ENCODE measurements around the gene EMC9.

The EMC9 gene

GRCh38 chr14:24130717-24131548 is 10.5 kb downstream of the EMC9 start:
- no peak for DNase-seq

DNA sequence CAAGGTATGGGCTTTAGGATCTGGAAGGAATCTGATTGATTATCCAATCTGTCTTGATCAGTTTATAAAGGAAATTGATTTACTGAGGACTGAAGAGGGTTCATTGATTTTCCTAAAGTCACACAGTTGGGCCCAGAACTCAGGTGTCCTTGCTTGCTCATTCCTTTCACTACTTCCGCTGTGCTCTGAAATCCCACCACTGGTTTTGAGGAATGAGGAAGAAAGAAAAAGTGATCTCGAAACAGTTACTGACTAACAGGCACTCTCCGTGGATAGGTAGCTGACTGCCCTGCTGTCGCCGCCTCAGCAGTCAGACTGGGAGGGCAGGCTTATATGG is 11.0 kb downstream of the EMC9 start, which contains the start of gene FITM1:
FITM1 (plus strand) TSS at position 280 of the 337 bp plus-strand sequence. CDS start 905 bp downstream, outside the sequence.
- DNase-seq: no peak

DNA sequence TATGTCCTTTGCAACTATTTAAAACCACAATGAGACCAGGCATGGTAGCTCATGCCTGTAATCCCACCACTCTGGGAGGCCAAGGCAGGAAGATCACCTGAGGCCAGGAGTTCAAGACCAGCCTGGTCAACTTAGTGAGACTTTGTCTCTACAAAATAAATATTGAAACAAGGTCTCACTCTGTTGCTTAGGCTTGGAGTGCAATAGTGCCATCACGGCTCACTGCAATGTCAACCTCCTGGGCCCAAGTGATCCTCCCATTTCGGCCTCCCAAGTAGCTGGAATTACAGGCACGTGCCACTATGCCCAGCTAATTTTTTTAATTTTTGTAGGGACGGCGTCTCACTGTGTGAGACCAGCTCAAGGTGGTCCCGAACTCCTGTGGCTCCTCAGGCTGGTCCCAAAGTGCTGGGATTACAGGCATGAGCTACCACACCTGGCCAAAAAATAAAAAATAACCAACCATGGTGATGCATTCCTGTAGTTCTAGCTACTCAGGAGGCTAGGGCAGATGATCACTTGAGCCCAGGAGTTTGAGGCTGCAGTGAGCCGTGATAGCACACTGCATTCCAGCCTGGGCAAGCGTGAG is 11.9 kb downstream of the EMC9 start:
- no peak for DNase-seq

- no peak for DNase-seq
Measured at GRCh38 chr14:24127673-24128072, 13.7 kb downstream of the EMC9 start.

DNA sequence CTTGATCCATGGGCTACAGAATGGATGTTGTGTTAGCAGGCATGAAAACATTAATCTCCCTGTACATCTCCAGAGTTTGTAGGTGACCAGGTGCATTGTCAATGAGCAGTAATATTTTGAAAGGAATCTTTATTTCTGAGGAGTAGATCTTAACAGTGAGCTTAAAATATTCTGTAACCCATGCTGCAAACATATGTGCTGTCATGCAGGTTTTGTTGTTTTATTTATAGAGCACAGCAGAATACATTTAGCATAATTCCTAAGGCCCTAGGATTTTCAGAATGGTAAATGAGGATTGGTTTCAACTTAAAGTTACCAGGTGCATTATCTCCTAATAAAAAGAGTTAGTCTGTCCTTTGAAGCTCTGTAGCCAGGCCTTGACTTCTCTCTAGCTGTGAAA is 14.5 kb downstream of the EMC9 start:
- DNase-seq: no peak

DNA sequence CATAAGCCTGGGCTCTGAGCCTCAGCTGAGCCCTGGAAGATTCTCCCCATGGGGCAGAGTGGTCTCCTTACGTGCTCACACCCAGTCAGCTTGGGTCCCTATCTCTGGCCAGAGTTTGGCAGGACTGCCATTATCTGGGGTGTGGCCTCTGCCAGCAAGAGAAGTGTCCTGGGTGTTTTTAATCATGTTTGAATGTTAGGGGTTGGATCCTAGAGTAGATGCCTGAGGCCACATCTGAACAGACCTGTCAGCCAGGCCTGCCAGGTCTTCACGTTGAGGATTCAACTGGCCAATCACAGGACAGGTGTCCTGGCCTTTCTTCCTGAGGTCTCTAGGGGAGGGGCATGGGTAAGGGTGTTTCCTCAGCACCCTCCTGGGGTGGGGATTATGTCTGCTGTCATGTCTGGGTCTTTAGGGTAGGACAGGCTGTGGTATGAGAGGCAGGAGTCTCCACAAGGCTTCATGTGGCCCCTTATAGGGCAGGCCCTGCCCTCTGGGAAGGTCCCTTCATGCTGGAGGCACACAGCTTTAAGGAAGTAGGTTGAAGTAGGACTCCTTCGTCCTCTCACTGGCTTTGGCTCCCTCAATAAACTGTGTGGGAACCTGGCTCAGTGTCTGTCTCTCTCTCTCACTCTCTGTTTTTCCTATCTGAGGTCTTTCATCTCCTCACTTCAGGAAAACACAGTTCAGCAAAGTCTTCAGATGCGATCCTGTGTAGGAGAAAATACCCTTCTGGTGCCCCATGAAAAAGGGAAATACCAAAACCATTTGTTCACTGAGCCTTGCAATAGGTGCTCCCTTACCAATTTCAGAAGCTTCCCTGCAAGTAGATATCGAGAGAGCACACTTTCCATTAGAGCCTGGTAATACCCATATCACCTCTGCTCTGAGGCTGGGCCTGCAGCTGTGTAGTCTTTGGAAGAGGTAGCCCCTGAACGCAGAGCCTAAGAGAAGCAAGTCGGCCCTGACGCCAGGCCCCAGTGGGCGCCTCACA is 17.7 kb downstream of the EMC9 start:
- no peak for DNase-seq

- no peak for DNase-seq
Measured at GRCh38 chr14:24122898-24123297, 18.5 kb downstream of the EMC9 start.

DNA sequence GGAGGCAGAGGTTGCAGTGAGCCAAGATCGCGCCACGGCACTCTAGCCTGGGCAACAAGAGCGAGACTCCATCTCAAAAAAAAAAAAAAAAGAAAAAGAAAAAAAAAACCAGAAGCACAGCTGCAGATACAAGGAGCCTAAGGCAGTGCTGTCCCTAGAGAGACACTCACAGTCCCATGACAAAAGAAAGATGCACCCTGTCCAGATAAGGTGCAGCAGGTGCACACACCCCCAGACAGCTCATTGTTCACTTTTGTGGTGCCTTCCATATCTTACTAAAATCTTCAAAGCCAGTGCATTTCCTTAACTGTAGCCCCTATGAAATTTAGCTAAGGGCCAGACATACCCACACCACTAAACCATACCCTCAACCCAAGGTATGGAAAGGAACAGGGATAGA is 19.0 kb downstream of the EMC9 start:
- DNase-seq: no peak

GRCh38 chr14:24121210-24121609 is 20.2 kb downstream of the EMC9 start:
- no peak for DNase-seq

DNA sequence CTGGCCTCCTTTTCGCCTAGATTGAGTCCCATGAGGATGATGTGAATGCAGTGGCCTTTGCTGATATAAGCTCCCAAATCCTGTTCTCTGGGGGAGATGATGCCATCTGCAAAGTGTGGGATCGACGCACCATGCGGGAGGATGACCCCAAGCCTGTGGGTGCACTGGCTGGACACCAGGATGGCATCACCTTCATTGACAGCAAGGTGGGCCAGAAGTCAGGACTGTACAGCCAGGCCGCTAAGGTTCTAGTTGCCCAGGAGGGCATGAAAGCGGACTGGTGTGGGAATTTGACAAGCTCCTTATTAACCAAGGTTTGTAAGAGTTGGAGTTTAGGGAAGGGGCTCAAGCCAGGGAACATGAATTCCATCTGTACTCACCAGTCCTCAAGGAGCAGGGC is 21.7 kb downstream of the EMC9 start:
- no peak for DNase-seq

- no peak for DNase-seq
Measured at GRCh38 chr14:24117179-24117578, 24.2 kb downstream of the EMC9 start.

DNA sequence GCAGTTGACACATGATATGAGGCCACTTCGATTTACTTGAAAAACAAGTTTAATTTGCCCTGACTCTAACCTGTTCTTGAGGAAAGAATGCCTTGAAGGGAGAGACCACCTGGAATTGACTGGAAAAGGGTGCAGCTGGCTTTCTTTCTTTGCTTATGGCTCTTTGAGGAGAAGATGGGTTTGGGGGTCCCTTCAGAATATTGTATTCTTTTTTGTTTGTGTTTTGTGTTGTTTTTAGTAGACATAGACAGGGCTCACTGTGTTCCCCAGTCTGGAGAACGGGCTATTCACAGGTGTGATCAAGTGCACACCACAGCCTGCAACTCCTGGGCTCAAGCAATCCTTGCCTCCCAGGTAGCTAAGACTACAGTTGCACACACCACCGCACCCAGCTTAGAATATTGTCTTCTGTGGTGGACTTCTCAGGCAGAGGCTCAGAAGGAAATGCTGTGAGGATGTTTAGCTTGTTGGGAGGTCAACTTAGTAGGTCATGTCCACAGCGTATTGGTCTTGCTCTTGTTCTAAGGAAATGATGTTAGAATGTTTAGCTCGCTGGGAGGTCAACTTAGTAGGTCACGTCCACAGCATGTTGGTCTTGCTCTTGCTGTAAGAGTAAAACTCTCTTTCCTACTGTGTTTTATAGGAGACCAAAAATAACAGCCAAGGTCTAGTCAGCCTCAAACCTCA is 25.1 kb downstream of the EMC9 start:
- no peak for DNase-seq

DNA sequence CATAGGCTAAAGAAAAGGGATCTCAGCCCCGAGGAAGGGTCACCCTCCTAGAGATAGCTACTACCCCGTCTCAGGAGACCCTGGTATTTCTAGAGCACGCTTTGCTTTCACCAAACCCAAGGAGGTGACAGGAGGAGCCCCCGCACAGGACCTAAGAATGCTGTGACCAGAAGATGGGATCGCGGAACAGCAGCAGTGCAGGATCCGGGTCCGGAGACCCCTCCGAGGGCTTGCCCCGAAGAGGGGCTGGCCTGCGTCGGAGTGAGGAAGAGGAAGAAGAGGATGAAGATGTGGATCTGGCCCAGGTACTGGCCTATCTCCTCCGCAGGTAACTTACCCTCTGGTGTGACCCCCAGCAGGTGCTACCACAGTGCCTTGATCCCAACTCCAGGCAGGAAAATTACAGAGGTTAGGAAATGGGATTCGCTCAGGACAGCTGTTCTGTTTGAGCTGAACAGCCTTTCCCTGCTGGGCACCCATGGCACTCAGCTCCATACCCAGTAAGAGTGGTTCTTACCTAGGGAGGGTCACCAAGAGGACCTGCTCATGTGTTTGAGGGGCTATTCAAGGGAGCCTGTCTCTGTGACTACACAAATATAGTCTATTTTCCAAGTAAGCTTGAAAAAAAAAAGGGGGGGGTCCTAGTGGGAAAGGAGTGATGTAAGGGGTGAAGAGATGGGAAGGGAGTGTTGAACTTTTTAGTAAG is 25.8 kb downstream of the EMC9 start:
- DNase-seq: no peak

GRCh38 chr14:24114532-24115421 is 26.6 kb downstream of the EMC9 start, which contains the start of the genes DCAF11 and NRL:
DCAF11 (plus strand) TSS chr14:24114777; CDS start chr14:24115595, 818 bp downstream.
NRL (minus strand) TSS chr14:24114949; CDS start chr14:24082848, 32,101 bp downstream.
- DNase-seq: peak; percentile 97

DNA sequence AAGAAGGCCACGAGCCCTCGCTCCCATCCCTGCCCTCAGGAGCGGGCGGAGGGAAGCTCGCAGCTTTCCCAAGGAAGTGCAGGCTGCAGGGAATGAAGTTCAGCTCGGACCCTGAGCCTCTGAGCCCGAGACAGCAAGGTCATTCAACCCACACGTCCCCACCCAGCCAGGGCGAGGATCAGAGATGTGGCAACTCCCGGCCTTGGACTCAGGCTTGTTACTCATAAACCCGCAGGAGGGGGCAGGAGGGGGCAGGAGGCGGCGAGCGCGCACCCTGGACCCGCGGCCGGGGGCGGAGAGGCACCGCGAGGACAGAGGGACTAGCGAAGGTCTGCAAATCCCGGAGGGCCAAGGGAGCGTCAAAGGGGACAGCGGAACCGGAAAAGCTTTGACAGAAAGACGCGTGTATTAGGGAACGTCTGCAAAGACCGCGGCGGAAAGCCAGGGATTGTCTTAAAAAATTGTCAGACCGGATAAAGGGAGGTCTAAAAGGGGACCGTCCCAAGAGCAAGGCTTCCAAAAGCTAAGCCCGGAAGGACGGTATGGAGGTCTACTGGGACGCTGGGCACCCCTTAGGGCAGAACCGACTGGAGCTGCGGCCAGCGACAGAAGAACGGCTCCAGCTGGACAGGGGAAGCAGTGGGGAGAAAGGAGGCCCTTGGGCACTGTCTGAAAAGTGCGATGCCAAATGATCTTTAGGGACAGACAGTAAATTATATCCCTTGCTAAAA is 27.4 kb downstream of the EMC9 start:
- peak; percentile 69 for DNase-seq

- no peak for DNase-seq
Measured at GRCh38 chr14:24113379-24113800, 28.0 kb downstream of the EMC9 start.

DNA sequence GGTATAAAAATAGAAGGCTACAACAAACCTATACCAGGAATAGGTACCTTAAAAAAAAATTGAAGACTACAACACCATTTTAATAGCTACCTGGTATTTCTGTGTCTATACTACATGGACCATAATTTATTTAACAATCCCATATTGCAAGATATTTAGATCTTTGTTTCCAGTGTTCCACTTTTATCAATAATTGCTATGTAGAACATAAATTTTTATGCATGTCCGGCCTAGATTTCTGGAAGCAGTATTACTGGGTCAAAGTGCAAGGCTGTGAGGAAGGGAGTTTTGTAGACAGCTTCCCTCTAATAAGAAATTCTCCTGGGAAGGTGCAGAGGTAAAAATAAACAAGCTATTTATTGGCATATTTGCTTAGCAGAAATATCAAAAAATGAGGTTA is 30.9 kb downstream of the EMC9 start:
- DNase-seq: no peak

GRCh38 chr14:24110060-24110459 is 31.3 kb downstream of the EMC9 start:
- no peak for DNase-seq

- DNase-seq: no peak
Measured at GRCh38 chr14:24108336-24108874, 33.0 kb downstream of the EMC9 start.

Data from stimulated activated CD4-positive, alpha-beta T cell treated with anti-CD3 and anti-CD28 coated beads, Interleukin-4, amount 100 ng/mL, for 1 hour (primary cell).